HepG2 (cell line): ENCODE measurements around the gene LYRM1.

Experiments used
- AGO2 ChIP-seq: fragments of 200-400 bp; formaldehyde crosslinking; optimal IDR thresholded peaks from 2 replicates; pipeline ENCODE3; 2017; ENCODE audit warnings: mild to moderate bottlenecking, low read depth, low read length, moderate library complexity
- CBX5 ChIP-seq: sonication (generic); formaldehyde crosslinking; IDR thresholded peaks from 2 replicates; pipeline ENCODE4 v1.4.0; 2020; ENCODE audit warnings: missing genetic modification reagents, borderline replicate concordance
- FOXM1 ChIP-seq: sonication (generic); formaldehyde crosslinking; IDR thresholded peaks from 2 replicates; pipeline ENCODE4 v1.5.0; 2020; ENCODE audit warnings: missing genetic modification reagents
- HDAC6 ChIP-seq: fragments of 200-600 bp; sonication (generic); IDR thresholded peaks from 2 replicates; pipeline ENCODE4 v1.7.0; 2017; ENCODE audit warnings: mild to moderate bottlenecking, antibody characterized with exemption, low read length, low read depth
- JUN ChIP-seq: sonication (generic); formaldehyde crosslinking; IDR thresholded peaks from 2 replicates; pipeline ENCODE4 v1.4.0; 2020; ENCODE audit warnings: mild to moderate bottlenecking, missing genetic modification reagents
- MIER3 ChIP-seq: IDR thresholded peaks from 2 replicates; pipeline ENCODE4 v1.6.1; 2016; ENCODE audit warnings: missing compliant biosample characterization, borderline replicate concordance
- POLR2A ChIP-seq, 2 experiments: IDR thresholded peaks; 2 replicates each; pipeline ENCODE4 v1.6.1; 2011; ENCODE audit warnings: low read depth in 2 of 2, low read length in 2 of 2, mild to moderate bottlenecking in 1 of 2, moderate library complexity in 1 of 2; ENCODE audit not compliant: insufficient read depth in 1 of 2
- SOX6 ChIP-seq, 2 experiments: fragments of 450-650 bp in 1 of 2; sonication (generic) in 1 of 2; formaldehyde crosslinking in 1 of 2; IDR thresholded peaks; 2 replicates each; pipeline versions ENCODE4 v1.4.0 to v1.6.1; 2017 to 2020; ENCODE audit warnings: antibody characterized with exemption in 1 of 2, mild to moderate bottlenecking in 1 of 2, missing genetic modification reagents in 1 of 2
- TCF7 ChIP-seq: sonication (generic); IDR thresholded peaks from 2 replicates; pipeline ENCODE4 v1.6.1; 2016; ENCODE audit warnings: antibody characterized with exemption, low read depth
- TF ChIP-seq, protein P1 (sequence below): sonication (generic); formaldehyde crosslinking; IDR thresholded peaks from one replicate; pipeline ENCODE4 v1.5.1; 2020; ENCODE audit warnings: mild to moderate bottlenecking, missing genetic modification reagents; ENCODE audit errors: not compliant biosample characterization

DNA sequence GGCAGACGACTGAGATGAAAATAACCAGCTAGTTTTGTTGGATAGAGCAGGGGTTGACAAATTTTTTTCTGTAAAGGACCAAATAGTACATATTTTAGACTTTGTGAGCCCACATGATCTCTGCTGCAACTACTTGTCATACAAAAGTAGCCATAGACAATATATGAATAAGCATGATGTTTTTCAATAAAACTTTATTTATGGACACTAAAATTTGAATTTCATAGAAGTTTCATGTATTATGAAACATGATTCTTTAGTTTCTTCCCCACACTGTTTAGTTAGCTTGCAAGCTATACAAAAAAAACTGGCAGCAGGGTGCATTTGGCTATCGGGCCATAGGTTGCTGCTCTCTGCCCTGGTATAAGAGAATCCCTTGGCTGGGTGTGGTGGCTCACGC lies 56.6 kb downstream of the LYRM1 start:
- TF ChIP-seq TCF7 (no peak), POLR2A (IDR thresholded peaks at IDR 0.05; ENCODE audit: insufficient read depth in 1 of 2, low read depth in 2 of 2, low read length in 2 of 2) (no peak), AGO2 (no peak), SOX6 (IDR thresholded peaks at IDR 0.05) (no peak), SOX6 (CRISPR knock-in tag; IDR thresholded peaks at IDR 0.05) (no peak), JUN (no peak), FOXM1 (CRISPR knock-in tag) (no peak), CBX5 (CRISPR knock-in tag) (no peak), MIER3 (CRISPR knock-in tag) (no peak), HDAC6 (no peak)
- TF ChIP-seq, protein P1, sequence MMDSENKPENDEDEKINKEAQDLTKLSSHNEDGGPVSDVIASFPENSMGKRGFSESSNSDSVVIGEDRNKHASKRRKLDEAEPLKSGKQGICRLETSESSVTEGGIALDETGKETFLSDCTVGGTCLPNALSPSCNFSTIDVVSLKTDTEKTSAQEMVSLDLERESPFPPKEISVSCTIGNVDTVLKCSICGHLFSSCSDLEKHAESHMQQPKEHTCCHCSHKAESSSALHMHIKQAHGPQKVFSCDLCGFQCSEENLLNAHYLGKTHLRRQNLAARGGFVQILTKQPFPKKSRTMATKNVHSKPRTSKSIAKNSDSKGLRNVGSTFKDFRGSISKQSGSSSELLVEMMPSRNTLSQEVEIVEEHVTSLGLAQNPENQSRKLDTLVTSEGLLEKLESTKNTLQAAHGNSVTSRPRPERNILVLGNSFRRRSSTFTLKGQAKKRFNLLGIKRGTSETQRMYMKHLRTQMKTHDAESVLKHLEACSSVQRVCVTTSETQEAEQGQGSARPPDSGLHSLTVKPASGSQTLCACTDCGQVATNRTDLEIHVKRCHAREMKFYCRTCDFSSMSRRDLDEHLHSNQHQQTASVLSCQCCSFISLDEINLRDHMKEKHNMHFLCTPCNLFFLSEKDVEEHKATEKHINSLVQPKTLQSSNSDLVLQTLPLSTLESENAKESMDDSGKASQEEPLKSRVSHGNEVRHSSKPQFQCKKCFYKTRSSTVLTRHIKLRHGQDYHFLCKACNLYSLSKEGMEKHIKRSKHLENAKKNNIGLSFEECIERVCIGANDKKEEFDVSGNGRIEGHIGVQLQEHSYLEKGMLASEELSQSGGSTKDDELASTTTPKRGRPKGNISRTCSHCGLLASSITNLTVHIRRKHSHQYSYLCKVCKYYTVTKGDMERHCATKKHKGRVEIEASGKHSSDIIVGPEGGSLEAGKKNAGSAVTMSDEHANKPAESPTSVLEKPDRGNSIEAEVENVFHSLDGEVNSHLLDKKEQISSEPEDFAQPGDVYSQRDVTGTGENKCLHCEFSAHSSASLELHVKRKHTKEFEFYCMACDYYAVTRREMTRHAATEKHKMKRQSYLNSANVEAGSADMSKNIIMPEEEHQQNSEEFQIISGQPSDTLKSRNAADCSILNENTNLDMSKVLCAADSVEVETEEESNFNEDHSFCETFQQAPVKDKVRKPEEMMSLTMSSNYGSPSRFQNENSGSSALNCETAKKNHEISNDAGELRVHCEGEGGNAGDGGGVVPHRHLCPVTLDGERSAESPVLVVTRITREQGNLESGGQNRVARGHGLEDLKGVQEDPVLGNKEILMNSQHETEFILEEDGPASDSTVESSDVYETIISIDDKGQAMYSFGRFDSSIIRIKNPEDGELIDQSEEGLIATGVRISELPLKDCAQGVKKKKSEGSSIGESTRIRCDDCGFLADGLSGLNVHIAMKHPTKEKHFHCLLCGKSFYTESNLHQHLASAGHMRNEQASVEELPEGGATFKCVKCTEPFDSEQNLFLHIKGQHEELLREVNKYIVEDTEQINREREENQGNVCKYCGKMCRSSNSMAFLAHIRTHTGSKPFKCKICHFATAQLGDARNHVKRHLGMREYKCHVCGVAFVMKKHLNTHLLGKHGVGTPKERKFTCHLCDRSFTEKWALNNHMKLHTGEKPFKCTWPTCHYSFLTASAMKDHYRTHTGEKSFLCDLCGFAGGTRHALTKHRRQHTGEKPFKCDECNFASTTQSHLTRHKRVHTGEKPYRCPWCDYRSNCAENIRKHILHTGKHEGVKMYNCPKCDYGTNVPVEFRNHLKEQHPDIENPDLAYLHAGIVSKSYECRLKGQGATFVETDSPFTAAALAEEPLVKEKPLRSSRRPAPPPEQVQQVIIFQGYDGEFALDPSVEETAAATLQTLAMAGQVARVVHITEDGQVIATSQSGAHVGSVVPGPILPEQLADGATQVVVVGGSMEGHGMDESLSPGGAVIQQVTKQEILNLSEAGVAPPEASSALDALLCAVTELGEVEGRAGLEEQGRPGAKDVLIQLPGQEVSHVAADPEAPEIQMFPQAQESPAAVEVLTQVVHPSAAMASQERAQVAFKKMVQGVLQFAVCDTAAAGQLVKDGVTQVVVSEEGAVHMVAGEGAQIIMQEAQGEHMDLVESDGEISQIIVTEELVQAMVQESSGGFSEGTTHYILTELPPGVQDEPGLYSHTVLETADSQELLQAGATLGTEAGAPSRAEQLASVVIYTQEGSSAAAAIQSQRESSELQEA (CRISPR knock-in tag), result no peak
